CD4-positive, alpha-beta T cell treated with Interleukin-21 for 1 hour (primary cell): ENCODE data around the gene TBXAS1.

Experiments used
- DNase-seq: peaks from one replicate; pipeline ENCODE4 v3.0.0-alpha.2; 2020

The TBXAS1 gene

DNA sequence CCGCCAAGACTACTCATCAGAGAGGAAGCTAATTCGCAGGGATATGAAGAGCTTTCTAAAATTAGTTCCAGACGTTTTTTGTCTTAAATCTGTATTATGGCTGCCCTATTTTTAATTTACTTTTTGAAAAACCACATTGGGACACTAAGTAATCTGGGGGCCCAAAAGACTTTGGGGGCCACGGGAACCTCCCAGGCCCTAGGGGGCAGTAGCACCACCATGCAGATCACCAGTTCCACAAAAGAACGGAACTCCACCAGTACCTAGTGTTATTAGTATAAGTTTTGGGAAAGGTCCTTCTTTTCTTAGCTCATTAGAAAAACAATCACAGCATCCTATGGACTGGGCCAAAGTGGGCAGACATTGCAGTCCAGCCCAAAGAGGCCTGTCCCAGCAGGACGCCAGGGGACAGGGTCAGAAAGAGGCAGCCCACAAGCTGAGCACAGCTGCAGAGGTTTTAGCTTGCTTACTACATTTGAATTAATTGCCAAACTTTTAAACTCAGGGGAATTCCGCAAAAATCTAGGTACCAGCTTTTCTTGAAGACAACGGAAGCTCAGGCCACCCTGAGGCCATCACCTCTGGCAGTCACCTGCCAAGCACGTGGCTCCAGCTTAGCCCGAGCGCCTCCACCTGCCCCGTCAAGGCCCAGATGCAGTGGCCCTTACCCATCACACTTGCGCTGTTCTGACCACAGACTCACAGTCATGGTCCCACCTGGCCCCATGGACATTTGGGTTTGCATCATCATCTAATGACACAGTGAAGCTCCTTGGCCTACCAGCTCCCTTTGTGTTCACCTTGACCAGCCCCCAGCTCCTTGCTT lies 158.8 kb downstream of the TBXAS1 start:
- no peak for DNase-seq

DNA sequence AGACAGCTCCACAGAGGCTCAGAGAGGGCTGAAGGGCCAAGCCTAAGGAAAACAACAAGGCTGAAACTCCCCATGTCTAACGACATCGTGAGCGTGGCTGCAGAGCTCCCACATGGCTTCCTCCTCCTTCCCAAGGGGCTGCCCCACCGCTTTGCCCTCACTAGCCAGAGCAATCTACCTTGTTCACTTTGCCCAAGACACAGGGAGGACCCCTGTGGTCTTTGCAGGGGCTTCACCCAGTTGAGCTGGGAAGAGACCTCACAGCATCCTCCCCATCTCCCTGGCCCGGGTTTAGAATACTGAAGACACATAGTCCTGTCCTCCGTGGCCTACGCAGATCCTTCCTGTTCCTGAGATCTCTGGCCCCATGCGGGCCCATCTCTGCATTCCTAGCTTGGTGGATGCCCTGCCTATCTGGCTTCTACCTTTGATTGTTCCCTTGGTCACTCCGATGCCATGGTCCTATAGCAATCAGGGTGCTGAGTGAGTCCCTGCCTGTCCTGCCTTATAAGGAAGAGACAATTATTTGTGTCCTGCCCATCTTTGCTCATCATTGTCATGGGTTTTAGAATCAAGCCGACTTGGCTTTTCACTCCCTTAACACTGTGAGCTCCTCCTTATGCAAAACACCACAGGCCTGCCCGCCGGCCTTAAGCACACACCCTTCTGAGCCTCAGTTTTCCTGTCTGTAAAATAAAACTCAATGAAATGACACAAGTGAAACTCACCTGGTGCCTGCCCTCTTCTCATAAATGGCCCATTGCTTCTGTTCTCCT lies 160.5 kb downstream of the TBXAS1 start:
- no peak for DNase-seq

DNA sequence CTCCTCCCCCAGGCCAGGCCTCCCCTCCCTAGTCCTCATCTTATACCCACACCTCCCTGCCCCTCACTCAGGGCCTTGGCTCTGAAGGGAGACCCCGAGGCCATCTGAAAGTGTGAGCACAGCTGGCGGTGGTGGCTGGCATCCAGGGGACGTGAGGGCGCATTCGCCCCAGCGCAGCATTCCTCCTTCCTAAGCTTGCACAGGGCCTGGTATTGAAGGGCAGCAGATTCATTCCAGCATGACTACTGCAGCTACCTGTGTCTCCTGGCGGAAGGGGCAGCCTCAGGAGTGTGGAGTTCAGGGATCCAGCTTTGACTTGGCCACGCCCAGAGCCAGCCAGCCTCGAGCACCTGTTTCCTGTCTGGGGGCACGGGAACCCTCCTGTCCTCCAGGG lies 161.1 kb downstream of the TBXAS1 start:
- no peak for DNase-seq

DNA sequence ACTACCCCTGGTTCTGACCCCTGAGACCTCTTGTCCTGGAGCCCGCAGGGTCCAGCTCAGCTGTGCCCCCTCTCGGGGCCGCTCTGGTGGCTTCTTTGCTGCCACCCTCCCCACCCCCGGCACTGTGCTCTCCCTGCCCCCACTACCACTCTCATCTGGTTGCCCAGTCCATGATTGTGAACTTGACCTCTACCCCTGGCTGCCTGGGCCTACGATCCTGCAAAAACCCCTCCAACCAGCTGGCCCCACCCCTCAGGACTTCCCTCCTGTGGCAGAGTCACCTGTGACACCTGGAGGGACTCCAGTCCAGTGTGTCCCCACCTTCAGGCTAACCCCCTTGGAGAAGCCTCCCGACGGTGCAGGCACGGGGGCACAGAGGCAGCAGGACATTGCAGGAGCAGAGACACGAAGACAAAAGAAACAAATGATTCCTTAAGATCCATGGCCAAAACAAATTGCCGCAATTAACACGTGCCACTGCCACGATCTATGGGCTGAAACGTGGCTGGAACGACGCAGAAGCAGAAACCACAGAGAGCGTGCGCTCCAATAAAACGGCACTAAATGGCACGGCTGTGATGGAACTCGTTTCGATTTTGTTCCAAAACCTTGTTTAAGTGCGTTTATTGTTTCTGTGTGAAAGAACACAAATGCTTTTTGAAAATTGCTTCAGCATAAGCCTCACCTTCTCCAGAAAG lies 161.7 kb downstream of the TBXAS1 start:
- no peak for DNase-seq

DNA sequence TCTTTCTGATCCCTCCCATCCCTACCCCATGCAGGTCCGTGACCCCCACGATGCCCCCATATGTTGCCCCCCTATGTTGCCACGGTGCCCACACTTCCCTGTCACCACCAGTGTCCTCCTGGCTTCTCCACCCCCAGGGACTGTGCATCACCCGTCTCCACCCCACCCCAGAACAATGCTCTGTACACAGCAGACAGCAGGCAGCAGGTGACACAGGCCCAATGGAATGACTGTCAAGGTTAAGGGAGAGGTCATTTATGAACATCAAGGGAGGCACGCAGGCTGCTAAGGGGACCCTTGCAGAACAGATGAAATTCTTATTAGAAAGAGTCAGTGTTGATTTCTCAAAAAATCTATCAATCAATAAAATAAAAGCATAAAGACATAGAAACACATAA lies 162.2 kb downstream of the TBXAS1 start:
- DNase-seq = no peak

DNA sequence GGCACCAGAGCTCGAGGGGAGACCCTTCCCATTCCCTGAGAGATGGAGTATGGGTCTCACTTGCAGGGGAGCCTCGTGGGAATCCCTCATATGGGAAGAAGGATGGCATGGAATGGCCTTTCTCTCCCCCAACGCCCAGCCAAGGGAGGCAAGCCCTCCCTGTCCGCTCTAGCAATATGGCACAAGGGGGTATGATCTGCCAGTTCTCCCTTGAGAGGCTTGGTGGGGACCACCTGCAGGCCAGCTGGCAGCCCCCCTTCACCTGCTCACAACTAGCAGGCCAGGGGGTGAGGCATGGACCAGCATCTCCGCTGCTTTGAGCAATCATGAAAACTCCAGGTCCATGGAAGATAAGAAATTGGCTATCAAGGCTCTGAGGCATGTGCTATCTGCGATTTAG lies 162.8 kb downstream of the TBXAS1 start:
- no peak for DNase-seq

DNA sequence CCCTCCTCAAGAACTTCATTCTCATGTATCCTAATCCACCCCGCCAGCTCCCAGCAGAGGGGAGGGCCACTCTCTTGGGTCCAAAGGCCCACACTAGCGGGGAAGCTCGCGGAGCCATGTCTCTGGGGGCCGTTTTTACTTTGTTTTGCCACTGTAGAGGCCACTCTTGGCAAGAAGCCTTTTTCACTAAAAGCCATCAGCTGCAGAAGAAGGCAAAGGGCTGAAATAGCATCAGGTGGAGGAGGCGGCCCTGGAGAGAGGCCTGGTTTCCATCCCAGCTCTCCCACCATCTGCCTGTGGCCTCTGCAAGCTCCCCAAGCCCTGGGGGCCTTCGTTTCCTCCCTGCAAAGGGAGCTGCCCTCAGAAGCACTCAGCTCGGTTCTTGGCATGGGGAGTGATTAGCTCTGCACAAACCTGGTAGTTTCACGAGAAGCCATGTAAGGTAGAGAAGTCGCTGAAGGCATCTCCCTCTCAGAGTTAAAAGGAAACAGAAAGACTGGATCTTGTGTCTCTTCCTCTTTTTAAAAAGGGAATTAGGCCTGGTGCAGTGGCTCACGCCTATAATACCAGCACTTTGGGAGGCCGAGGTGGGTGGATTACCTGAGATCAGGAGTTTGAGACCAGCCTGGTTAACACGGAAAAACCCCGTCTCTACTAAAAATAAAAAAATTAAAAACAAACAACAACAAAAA lies 163.4 kb downstream of the TBXAS1 start:
- DNase-seq = no peak

DNA sequence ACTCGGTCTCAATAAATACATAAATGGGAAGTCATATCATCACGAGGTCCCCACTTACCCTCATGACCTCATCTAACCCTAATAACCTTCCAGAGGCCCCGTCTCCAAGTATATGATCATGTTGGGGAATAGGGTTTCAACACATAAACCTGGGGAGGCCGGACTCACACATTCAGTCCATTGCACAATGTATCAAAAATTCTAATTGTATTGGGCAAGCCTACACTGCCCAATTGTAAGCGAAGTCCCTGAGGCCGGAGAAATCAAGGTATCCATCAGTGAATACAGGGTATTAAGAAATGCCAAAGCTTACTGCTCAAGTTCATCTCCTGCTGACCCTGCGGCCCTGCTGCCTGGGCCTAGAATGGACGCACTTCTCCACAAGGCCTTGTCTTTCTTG lies 164.1 kb downstream of the TBXAS1 start:
- DNase-seq = no peak

DNA sequence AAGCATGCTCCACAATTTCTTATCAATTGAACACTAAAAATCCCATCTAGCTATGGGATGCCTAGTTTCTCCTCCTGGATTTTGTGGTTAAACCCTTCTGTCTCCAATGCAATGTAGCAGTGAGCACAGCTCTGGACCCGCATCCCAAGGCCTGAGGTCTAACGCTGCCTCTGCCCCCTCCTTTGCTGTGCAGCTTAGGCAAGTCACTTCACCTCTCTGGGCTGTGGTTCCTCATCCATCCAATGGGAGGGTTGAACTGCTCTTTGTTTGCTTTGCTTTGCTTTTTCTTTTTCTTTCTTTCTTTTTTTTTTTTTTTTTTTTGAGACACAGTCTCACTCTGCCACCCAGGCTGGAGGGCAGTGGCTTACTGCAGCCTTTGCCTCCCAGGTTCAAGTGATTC lies 164.5 kb downstream of the TBXAS1 start:
- no peak for DNase-seq

DNA sequence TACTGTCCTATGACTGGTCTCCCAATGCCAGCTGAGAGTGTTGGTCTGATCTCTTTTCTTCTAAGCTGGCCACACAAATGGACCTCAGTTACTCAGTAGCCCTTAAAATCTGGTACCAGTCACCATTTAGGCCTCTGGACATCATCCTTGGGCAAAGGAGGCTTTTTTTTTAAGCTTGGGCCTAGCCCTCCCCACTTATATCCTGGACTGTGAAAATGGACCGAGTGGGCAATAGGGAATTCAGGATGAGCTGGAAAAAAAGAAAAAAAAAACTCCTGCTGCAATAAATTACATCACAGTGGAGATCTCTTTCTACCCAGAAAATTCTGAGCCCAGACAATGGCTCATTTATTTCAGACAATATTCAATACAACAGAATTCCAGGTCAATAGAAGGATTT lies 165.3 kb downstream of the TBXAS1 start:
- DNase-seq = no peak

DNA sequence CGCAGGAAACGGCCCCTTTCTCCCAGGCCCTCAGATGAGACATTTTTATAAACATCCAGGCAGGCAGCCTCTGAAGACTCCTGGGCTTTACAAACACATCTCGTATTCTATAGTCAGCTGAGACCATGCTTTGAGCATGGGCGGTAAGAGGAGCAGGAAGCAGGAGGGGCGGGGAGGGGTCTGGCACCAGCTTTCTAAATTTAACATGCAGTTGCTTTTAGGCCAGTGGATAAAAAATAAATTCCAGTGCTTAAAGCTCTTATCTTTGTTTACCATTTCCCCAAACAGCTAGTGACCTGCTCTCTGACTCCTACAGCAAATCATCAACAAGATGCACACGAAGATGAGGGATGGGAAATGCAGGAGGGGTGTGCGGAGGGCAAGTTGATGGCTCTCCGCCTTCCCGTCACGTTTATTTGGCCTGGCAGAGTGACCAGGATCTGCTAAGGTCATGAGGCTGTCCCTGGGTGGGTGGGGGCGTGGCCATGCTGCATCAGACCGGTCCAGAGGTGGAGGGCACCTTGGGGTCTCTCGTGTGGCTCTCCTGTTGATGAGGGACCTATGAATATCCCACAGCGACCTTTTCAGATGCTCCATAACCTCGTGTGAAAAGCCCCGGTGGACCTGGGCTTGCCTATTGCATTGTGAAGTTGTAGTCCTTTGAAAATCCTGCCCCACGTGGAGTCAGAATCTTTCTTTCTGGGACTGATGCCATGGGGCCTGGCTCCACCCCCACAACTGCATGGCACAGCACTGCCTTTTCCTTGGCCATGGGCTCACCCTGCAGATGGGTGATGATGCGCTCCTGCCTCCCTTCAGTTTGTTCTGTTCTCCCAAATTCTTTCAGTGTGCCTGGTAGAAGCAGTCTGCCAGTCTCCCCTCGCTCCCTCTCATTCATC lies 166.2 kb downstream of the TBXAS1 start:
- no peak for DNase-seq

DNA sequence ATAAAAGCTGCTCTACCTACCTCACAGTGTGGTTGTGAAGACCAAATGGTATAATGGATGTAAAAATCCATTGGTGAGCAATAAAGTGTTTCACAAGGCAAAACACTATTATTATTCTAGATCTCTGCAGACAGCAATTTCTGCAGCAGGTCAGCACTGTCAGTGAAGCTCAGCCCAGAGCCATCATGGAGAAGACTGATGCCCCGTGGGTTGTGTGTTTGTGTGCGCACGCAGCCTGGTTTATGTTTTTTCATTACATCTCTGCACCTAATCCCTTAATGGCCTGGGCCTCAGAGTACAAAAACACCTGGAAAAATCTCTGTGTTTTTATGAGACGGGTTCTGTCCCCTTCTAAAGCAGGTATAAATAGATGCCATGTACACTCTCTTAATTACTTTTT lies 169.5 kb downstream of the TBXAS1 start:
- no peak for DNase-seq

DNA sequence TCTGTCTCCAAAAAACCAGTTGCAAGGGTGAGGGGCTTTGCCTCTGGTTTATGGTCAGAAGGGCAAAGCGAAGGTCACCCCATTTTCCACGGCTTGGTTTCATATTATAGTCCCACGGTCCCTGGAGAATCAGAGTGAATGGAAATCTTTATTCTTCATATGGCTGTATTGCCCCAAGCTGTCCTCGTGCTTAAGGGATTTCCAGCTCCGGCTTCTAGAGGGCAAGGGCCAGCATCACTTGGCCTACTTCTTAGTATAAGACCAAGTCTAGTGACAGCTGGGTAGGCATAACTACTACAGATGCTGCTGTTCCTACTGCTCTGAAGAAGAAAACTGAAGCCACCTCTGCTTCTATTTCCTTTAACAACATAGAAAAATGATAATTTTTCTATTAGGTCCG lies 170.5 kb downstream of the TBXAS1 start:
- no peak for DNase-seq

DNA sequence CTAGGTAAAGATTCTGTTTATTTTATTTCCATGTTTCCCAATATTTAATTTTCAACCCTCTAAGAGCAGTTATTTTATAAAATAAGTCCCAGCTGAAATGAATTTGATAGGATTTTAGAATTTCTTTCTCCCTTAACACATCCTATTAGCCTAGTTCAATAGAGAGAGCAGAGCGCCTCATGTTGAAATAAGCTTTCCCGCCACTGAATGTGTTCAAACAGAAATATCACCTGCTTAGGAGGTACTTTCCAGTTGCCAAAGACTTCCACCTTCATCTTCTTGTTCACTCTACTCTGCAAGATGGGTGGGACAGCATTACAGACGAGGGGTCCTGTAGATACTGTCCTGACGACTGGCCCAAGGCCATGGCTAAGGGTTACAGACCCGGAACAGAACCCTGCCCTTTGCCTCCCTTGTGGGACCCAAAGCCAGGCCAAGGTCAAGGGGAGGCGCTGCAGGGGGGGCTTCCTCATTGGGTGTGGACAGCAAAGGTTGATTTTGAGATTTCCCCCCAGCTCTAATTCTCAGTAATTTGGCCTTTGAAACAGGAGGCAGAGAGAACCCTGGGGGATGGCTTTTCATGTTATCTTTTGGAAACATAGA lies 171.7 kb downstream of the TBXAS1 start:
- DNase-seq = no peak

DNA sequence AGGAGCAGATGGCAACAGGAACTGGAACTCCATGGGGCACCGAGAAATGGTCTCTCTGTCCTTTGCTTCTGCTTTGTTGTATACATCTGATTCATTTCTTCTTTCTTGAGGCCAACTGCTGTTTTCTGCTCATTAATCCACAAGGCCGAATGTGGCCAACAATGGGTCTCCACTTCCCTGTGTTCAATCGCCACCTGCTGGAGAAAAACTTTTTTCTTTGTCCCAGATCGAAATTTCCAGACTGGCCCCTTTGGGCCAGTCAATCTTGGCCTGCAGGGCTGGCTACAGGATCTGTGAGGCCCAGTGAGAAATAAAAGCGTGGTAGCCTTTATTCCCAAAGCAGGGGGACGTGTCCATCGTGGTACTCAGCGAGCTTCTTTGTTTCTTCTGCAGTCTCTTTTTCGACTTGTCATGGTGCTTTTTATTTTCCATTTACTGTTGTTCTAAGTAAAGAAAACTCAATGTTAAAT lies 174.9 kb downstream of the TBXAS1 start:
- DNase-seq = peak; percentile 49

DNA sequence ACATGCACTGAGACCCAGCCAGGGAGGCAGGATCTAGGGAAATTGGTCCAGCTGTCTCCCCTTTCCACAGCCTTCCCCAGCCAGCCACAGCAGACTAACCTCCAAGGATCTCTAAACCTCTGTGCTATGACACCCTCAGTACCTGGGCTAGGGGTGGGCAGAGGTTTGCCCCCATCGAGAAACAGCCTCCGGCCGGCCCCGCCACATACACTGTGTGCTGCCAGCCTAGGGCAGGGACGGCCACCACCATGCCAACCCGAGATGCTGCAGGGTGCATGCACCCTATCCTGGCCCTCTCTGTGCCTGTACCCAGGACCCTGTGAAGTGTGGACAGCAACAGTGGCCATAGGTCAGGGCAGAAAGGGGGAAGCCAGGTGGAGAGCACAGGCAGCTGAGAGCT lies 175.6 kb downstream of the TBXAS1 start:
- DNase-seq = no peak

DNA sequence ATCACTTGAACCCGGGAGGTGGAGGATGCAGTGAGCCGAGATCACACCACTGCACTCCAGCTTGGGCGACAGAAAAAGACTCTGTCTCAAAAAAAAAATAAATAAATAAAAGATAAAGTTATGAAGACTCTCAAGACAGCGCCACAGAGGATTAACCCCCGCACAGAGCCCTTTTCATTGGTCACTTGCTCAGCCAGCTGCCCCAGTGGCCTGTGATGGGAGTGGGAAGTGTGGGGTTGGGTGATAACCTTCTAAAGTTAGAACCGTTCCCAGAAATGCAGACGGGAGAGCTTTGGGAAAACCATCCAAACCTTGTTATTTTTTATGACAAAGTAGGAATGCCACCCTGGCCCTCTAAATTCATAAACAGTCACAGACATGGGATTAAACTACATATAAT lies 176.3 kb downstream of the TBXAS1 start:
- DNase-seq = no peak

DNA sequence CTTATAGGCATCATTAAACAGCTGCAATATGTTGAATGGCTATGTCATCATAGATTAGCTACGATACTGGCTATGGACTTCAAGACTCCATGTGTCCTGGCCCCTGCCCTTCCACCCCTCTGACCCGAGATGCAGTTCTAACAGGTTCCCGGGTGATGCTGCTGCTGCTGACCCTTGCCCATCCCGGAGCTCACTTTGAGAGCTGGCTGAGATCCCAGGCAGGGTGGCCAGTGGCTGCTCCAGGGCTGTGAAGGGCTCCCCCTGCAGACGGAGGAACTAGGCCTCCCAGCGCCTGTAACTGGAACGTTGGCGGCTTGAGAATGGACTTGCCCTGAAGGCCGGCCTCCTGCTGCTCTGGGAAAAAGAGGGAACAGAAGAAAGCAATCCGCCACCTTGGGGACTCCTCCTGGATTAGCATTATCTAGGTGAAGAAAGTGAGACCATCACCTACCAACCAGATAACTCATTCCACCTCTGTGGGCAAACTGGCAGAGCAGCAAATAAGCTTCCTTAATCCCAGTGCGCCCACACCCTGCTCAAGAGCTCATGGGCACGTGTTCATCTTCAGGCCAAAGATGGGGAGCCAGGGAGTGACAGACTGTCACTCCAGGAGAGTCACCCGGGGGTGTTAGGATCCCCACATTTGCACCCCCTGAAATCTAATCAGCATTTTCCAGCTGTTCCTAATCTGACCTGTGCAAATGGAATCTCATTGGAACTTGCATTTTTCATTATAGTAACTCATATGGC lies 176.9 kb downstream of the TBXAS1 start:
- no peak for DNase-seq

DNA sequence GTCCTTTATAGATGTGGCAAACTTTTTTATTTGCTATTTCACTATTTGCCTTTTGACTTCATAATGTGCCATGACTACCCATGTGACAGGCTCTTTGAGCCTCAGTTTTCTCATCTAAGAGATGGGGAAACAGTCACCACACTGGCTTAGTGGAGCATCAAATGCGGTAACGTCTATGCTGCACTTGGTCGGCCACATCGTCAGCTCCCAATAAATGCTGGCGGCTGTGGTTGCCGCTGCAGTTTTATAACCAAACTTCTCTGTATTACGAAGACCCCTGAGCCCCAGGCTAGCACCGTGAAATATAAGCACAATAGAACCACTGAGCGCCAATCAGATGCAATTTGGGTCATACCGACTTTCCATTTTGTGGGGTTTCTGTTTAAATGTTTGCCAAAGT lies 177.5 kb downstream of the TBXAS1 start:
- no peak for DNase-seq

DNA sequence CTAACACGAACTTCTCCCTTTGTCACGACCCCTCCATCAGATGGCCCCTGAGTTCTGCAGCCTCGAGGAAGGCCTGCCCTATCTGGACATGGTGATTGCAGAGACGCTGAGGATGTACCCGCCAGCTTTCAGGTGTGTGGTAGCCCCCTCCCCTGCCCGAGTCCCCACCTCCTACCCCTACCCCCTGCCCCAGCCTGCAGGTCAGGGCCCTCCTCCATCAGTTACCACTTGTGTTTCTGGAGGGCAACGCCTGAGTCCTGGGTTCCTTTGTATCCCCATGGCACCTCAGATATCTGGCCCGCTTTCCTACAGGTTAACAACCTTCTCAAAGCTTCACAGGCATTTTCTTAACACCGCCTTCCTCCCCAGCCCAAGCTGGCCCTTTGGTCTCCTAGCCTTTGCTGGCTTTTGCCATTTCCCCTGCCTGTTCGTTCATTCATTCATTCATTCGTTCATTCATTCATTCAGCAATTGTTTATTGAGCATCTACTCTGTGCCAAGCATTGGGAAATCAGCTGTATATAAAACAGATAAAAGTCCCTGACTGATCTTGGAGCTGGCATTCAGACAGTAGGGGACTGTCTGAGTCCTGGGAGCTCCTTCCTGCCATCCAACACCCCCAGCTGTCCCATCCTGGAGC lies 178.1 kb downstream of the TBXAS1 start:
- no peak for DNase-seq
